ENCODE results near the gene RNF213.
"Not testable (repeated sequence)": the region's sequence is repeated elsewhere in the genome, so short reads cannot be mapped to it uniquely, and the experiment has no call there.

Gene RNF213

GRCh38 chr17:80274871-80275449, 14.3 kb downstream of the RNF213 start:
- H3K9me3 ChIP-seq (ENCODE audit: control insufficient read depth in 1 of 2, low read length in 2 of 2), result no peaks in the 10 kb centered on the region
- no peaks in the 10 kb centered on the region for H3K27me3 ChIP-seq (ENCODE audit: low read depth, low read length)
- no peak overlapping the region for H3K27ac ChIP-seq (ENCODE audit: low read length)
- H3K4me3 ChIP-seq (ENCODE audit: low read depth in 1 of 2, low read length in 2 of 2), result no peak overlapping the region
- H3K36me3 ChIP-seq (ENCODE audit: control insufficient read depth in 1 of 2, insufficient read depth in 2 of 2, low read length in 2 of 2), result peaks cover 8 to 33% of the 10 kb centered on the region in 2 donors
- H3K4me1 ChIP-seq (ENCODE audit: control insufficient read depth in 1 of 2, insufficient read depth in 2 of 2, low read length in 2 of 2), result peaks cover 0 to 16% of the 10 kb centered on the region in 2 donors

- Histone ChIP-seq H3K4me1 (ENCODE audit: control insufficient read depth in 1 of 2, insufficient read depth in 2 of 2, low read length in 2 of 2) (peaks cover 0 to 22% of the 10 kb centered on the region in 2 donors), H3K36me3 (ENCODE audit: control insufficient read depth in 1 of 2, insufficient read depth in 2 of 2, low read length in 2 of 2) (peaks cover 7 to 33% of the 10 kb centered on the region in 2 donors)
- not testable (repeated sequence) for H3K4me3 ChIP-seq (ENCODE audit: low read depth in 1 of 2, low read length in 2 of 2); H3K27me3 ChIP-seq (ENCODE audit: low read depth, low read length); H3K9me3 ChIP-seq (ENCODE audit: control insufficient read depth in 1 of 2, low read length in 2 of 2); H3K27ac ChIP-seq (ENCODE audit: low read length)
These were observed 15.2 kb downstream of the RNF213 start for GRCh38 chr17:80275857-80276256.

DNA sequence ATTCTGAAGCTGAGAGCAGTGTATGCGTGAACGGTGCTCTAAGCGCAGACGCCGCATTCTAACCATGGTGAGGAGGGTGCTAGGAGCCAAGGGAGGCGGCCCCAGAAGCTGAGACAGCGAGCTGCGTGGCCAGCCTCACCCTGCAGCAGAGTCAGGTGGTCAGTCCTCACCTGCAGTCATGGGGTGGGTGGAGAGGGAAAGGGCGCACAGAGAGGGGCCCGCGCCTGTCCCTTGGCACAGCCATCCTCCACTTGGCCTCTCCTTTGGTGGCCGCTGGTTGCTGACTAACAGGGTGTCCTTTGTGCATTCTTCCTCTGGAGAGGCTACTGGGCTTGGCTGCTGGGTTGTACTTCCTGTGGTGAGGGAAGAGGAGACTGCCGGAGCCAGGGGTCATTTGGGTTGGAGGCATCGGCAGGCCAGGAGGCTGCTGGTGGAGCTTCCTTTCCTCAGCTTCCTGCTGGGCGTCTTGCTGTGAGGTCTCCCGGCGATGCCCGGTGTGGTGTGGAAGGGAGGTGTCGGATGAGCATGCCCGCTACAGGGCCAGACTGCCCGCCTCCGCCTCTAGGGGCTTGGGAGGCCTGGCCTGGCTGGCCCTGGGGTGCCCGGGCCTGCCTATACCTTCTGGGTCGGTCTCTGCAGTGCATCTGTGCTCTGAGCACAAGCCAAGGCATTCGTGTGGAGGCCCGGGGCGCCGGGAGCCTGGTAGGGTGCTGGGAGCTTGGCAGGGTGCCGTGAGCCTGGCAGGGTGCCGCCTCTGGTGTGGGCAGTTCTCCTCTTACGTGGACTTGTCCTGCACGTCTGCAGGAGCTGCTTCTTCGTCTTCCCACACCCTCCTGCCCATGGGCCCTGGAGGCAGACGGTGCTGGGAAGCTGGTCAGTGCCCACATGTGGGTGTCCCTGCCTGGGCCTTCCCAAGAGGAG, 17.4 kb downstream of the RNF213 start:
- Histone ChIP-seq H3K9me3 (ENCODE audit: control insufficient read depth in 1 of 2, low read length in 2 of 2) (no peaks in the 10 kb centered on the region), H3K4me1 (ENCODE audit: control insufficient read depth in 1 of 2, insufficient read depth in 2 of 2, low read length in 2 of 2) (peaks cover 0 to 22% of the 10 kb centered on the region in 2 donors), H3K27ac (ENCODE audit: low read length) (no peak overlapping the region), H3K36me3 (ENCODE audit: control insufficient read depth in 1 of 2, insufficient read depth in 2 of 2, low read length in 2 of 2) (peaks cover 2 to 28% of the 10 kb centered on the region in 2 donors), H3K27me3 (ENCODE audit: low read depth, low read length) (no peaks in the 10 kb centered on the region), H3K4me3 (ENCODE audit: low read depth in 1 of 2, low read length in 2 of 2) (no peak overlapping the region)

GRCh38 chr17:80279895-80280294, 19.2 kb downstream of the RNF213 start:
- peaks cover 0 to 22% of the 10 kb centered on the region in 2 donors for H3K4me1 ChIP-seq (ENCODE audit: control insufficient read depth in 1 of 2, insufficient read depth in 2 of 2, low read length in 2 of 2)
- peaks cover 0 to 17% of the 10 kb centered on the region in 2 donors for H3K36me3 ChIP-seq (ENCODE audit: control insufficient read depth in 1 of 2, insufficient read depth in 2 of 2, low read length in 2 of 2)
- no peak overlapping the region for H3K27ac ChIP-seq (ENCODE audit: low read length)
- no peak overlapping the region for H3K4me3 ChIP-seq (ENCODE audit: low read depth in 1 of 2, low read length in 2 of 2)
- no peaks in the 10 kb centered on the region for H3K27me3 ChIP-seq (ENCODE audit: low read depth, low read length)
- no peaks in the 10 kb centered on the region for H3K9me3 ChIP-seq (ENCODE audit: control insufficient read depth in 1 of 2, low read length in 2 of 2)

GRCh38 chr17:80281516-80281915, 20.9 kb downstream of the RNF213 start:
- H3K27ac ChIP-seq (ENCODE audit: low read length), result no peak overlapping the region
- no peak overlapping the region for H3K4me3 ChIP-seq (ENCODE audit: low read depth in 1 of 2, low read length in 2 of 2)

GRCh38 chr17:80283116-80283852, 22.6 kb downstream of the RNF213 start:
- Histone ChIP-seq H3K4me1 (ENCODE audit: control insufficient read depth in 1 of 2, insufficient read depth in 2 of 2, low read length in 2 of 2) (peaks cover 0 to 15% of the 10 kb centered on the region in 2 donors), H3K36me3 (ENCODE audit: control insufficient read depth in 1 of 2, insufficient read depth in 2 of 2, low read length in 2 of 2) (peaks cover 3 to 16% of the 10 kb centered on the region in 2 donors), H3K27me3 (ENCODE audit: low read depth, low read length) (no peaks in the 10 kb centered on the region), H3K4me3 (ENCODE audit: low read depth in 1 of 2, low read length in 2 of 2) (no peak overlapping the region), H3K27ac (ENCODE audit: low read length) (no peak overlapping the region), H3K9me3 (ENCODE audit: control insufficient read depth in 1 of 2, low read length in 2 of 2) (no peaks in the 10 kb centered on the region)

More at GRCh38 chr17:80281516-80281915, 20.9 kb downstream of the RNF213 start:
- H3K27me3 ChIP-seq (ENCODE audit: low read depth, low read length), result no peaks in the 10 kb centered on the region
- H3K9me3 ChIP-seq (ENCODE audit: control insufficient read depth in 1 of 2, low read length in 2 of 2), result no peaks in the 10 kb centered on the region
- H3K36me3 ChIP-seq (ENCODE audit: control insufficient read depth in 1 of 2, insufficient read depth in 2 of 2, low read length in 2 of 2), result peaks cover 3 to 15% of the 10 kb centered on the region in 2 donors
- peaks cover 0 to 22% of the 10 kb centered on the region in 2 donors for H3K4me1 ChIP-seq (ENCODE audit: control insufficient read depth in 1 of 2, insufficient read depth in 2 of 2, low read length in 2 of 2)

DNA sequence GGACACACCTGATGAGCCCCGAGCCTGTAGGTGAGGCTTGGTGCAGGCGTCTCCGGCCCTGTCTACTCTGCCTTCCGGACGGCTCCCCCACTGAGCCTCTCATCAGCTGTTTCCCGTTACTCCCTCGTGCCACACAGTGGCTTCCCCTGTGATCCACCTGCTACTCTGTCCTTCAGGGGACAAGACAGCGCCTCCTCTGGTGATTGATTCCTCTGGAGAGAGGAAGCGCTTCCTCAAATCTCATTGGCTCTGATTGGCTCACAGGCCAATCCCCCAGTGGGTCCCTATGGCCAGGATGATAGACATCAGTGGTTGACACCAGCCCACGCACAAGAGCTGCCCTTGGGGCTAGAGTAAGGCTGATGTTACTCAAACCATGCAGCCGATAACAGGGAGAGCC, 24.0 kb downstream of the RNF213 start:
- no peaks in the 10 kb centered on the region for H3K9me3 ChIP-seq (ENCODE audit: control insufficient read depth in 1 of 2, low read length in 2 of 2)
- no peak overlapping the region for H3K27ac ChIP-seq (ENCODE audit: low read length)
- peaks cover 0 to 9% of the 10 kb centered on the region in 2 donors for H3K4me1 ChIP-seq (ENCODE audit: control insufficient read depth in 1 of 2, insufficient read depth in 2 of 2, low read length in 2 of 2)
- H3K4me3 ChIP-seq (ENCODE audit: low read depth in 1 of 2, low read length in 2 of 2), result no peak overlapping the region
- H3K27me3 ChIP-seq (ENCODE audit: low read depth, low read length), result no peaks in the 10 kb centered on the region
- H3K36me3 ChIP-seq (ENCODE audit: control insufficient read depth in 1 of 2, insufficient read depth in 2 of 2, low read length in 2 of 2), result peaks cover 14 to 23% of the 10 kb centered on the region in 2 donors

GRCh38 chr17:80285237-80285920, 24.7 kb downstream of the RNF213 start:
- Histone ChIP-seq H3K4me3 (ENCODE audit: low read depth in 1 of 2, low read length in 2 of 2) (no peak overlapping the region), H3K9me3 (ENCODE audit: control insufficient read depth in 1 of 2, low read length in 2 of 2) (no peaks in the 10 kb centered on the region), H3K36me3 (ENCODE audit: control insufficient read depth in 1 of 2, insufficient read depth in 2 of 2, low read length in 2 of 2) (peaks cover 22 to 30% of the 10 kb centered on the region in 2 donors), H3K27ac (ENCODE audit: low read length) (no peak overlapping the region), H3K27me3 (ENCODE audit: low read depth, low read length) (no peaks in the 10 kb centered on the region), H3K4me1 (ENCODE audit: control insufficient read depth in 1 of 2, insufficient read depth in 2 of 2, low read length in 2 of 2) (peaks cover 0 to 1% of the 10 kb centered on the region in 2 donors)

DNA sequence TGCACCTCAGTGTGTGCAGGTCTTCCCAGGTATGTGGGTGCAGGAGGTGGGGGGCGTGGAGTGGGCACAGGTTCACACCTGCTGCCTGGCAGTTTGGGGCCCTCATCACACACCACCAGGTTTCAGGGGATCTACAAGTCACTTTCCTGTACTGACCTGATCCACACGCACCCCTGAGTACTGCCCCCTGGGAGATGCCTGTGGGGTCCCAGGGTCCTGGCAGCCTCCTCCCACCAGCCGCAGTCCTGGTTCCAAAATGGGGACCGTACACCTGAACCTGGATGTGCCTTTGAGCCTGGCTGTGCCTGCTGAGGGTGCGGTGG, 25.9 kb downstream of the RNF213 start:
- Histone ChIP-seq H3K27me3 (ENCODE audit: low read depth, low read length) (no peaks in the 10 kb centered on the region), H3K36me3 (ENCODE audit: control insufficient read depth in 1 of 2, insufficient read depth in 2 of 2, low read length in 2 of 2) (peaks cover 30 to 38% of the 10 kb centered on the region in 2 donors), H3K4me1 (ENCODE audit: control insufficient read depth in 1 of 2, insufficient read depth in 2 of 2, low read length in 2 of 2) (no peaks in the 10 kb centered on the region), H3K27ac (ENCODE audit: low read length) (no peak overlapping the region), H3K4me3 (ENCODE audit: low read depth in 1 of 2, low read length in 2 of 2) (no peak overlapping the region), H3K9me3 (ENCODE audit: control insufficient read depth in 1 of 2, low read length in 2 of 2) (no peaks in the 10 kb centered on the region)

DNA sequence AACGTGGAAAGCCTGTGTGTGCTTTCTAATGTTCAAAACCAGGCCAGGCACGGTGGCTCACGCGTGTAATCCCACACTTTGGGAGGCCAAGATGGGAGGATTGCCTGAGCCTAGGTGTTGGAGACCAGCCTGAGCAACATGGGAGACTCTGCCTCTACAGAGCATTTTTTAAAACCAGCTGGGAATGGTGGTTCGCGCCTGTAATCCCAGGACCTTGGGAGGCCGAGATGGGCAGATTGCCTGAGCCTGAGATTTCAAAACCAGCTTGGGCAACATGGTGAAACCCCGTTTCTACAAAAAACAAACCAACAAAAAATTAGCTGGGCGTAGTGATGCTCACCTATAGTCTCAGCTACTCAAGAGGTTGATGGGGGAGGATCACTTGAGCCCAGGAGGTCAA, 26.4 kb downstream of the RNF213 start:
- H3K9me3 ChIP-seq (ENCODE audit: control insufficient read depth in 1 of 2, low read length in 2 of 2), result no peaks in the 10 kb centered on the region
- H3K36me3 ChIP-seq (ENCODE audit: control insufficient read depth in 1 of 2, insufficient read depth in 2 of 2, low read length in 2 of 2), result peaks cover 35 to 42% of the 10 kb centered on the region in 2 donors
- H3K27ac ChIP-seq (ENCODE audit: low read length), result no peak overlapping the region
- no peak overlapping the region for H3K4me3 ChIP-seq (ENCODE audit: low read depth in 1 of 2, low read length in 2 of 2)
- no peaks in the 10 kb centered on the region for H3K4me1 ChIP-seq (ENCODE audit: control insufficient read depth in 1 of 2, insufficient read depth in 2 of 2, low read length in 2 of 2)
- no peaks in the 10 kb centered on the region for H3K27me3 ChIP-seq (ENCODE audit: low read depth, low read length)

All from muscle layer of duodenum (tissue), 2 donors.